CD4-positive, alpha-beta T cell treated with Interleukin-1 beta for 1 hour (primary cell): ENCODE measurements around the gene SRA1.

Source experiments
- DNase-seq, 2 donors: peaks; one replicate each; pipeline ENCODE4 v3.0.0-alpha.2; 2020 to 2022

The SRA1 gene

DNA sequence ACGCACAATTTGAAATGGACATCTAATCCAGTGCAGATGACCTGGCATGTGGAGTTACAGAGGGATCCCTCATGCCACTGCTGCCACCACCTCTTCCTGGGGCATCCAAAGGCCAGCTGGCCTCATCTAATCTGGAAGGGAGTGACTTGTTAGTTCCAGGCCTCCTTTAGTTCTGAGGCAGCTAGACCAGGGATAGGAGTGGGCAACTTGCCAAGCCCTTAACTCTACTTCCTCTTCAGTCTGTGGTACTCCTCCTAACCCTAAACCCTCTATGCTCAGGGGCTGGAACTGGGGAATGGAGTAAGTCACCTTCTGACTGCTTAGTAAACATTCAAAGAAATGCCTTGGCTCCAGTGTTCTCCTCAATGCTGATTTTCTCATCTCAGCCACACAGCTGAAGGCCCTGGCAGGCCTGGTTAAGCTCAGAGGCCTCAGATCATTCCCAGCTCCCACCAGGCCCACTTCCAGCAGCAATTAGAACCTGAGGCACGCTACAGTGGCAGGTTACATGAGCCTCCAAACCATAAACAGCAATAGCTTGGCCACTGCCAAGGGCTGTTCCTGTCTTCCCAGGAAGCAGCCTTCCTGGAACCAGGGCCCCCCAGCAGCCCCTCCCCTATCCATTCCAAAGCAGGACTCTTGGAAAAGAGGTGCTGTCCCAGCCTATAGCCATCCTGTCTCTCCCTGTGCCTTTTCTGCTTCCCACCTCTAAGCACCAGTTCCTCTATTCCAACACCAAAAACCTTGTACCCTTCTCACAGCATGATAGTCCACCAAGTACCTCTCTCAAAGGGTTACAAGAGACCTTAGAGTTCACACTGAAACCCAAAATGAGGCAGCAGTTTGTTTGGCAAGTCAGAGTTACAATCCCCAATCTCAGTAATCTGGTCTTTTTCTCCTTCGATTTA, 7.8 kb downstream of the SRA1 start:
- peak; percentile 30 to 47 for DNase-seq

DNA sequence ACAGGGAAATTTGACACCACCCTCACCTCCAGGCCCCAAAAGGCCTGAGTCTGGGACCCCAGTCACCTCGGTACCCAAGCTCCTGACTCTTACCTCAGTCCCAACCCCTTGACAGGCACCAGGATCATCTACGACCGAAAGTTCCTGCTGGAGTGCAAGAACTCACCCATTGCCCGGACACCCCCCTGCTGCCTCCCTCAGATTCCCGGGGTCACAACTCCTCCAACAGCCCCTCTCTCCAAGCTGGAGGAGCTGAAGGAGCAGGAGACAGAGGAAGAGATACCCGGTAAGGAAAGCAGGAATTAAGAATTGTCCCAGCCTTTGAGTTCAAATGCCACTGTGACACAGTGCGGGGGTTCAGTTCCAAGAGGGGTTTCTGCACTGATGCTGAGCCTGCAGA, 8.5 kb downstream of the SRA1 start:
- DNase-seq = no peak

DNA sequence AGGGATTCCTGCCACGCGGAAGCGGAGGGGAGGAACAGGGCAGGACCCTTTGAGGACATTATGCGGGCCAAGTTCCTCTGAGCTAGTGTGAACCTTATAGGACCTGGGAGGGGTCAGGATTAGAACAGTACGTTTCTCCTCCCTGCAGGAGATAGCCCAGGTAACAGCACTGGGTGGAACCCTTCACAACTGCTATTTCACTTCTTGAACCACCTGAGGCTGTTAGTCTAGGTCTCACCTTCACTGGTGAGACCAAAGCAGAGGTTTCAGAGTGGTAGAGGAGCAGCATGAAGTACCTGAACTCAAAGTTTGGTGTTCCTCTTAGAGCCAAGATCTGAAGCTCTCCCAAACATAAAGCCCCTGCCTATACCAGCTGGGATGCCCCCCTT, 9.0 kb downstream of the SRA1 start:
- DNase-seq = no peak

DNA sequence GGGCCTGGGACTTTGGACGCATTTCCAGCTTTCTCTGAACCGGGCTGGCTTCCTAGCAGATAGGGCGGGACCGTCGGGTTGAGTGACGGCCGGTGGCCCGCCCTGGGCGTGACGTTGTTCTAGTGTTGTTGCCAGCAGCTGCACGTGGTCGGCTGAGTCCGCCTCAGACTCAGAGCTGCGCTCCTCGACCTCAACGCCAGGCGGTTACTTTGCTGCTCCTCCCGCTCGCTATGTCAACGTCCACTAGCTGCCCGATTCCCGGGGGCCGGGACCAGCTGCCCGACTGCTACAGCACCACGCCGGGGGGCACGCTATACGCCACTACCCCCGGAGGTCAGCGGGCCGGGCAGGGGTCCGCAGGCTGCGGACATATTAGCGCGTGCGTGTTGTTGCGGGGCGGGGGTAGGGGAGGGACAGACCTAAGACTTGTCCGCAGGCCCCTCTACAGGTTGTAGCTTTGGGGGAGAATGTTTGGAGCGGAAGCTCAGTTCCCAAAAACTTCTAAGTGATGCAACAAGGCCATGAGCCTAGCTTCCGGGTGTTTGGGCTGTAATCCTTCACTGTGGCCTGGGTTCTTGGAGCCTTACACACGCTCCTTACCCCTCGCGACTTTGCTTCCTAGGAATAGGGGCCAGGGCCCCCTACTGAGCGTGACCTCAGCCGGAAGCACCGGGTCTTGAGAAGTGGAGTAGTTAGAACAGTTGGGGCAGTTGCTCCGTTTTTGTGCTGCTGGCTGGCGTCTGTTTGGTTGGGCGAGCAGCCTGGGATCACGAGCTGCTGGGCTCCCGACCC, 9.6 kb downstream of the SRA1 start, which contains the start of gene EIF4EBP3:
EIF4EBP3 (plus strand) TSS at position 155 of the 792 bp plus-strand sequence; CDS start at position 231, 76 bp downstream.
- peak; percentile 87 to 90 for DNase-seq

DNA sequence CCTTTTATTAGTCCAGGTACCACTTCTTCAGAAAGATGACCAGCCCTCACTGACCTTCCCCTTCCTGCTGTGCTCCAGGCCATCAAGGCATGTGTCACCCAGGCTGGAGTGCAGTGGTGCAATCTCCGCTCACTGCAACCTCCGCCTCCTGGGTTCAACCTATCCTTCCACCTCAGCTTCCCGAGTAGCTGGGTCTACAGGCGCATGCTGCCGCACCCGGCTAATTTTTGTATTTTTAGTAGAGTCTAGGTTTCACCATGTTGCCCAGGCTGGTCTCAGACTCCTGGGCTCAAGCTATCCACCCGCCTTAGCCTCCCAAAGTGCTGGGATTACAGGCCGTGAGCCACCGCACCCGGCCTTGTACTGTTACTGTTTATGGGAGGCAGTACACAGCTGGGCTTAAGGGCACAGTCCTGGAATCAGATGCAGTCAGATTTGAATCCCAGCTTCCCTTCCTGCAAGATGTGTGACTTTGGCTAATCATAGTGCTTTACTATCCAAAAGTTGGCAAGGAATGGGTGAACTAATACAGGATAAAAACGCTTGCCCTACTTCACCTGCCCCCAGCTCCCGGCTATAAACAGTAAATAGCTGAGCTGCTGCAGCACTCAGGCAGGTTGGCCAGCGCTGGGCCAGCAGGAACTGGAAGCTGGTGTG, 10.3 kb downstream of the SRA1 start:
- peak in 1 of 2 donors; percentile 25 for DNase-seq

DNA sequence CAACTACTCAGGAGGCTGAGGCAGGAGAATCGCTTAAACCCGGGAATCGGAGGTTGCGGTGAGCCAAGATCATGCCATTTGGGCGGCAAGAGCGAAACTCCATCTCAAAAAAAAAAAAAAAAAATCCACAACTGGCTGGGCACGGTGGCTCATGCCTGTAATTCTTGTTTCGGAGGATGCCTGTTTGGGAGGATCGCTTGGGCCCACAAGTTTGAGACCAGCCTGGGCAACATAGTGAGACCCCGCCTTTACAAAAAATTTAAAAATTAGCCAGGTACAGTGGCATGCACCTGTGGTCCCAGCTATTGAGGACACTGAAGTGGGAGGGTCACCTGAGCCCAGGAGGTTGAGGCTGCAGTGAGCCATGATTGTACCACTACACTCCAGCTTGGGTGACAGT, 11.7 kb downstream of the SRA1 start:
- no peak for DNase-seq

DNA sequence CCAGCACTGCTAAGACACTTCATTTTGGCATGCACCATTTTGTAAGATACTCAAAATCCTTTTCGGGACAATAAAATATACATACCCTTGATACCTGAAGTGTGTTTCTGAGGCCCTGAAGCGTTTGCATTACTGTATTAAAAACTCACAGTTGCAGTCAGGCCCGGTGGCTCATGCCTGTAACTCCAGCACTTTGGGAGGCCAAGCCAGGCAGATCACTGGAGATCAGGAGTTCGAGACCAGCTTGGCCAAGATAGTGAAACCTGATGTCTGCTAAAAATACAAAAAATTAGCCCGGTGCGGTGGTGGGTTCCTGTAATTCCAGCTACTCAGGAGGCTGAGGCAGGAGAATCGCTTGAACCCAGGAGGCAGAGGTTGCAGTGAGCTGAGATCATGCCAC, 12.3 kb downstream of the SRA1 start:
- no peak for DNase-seq

DNA sequence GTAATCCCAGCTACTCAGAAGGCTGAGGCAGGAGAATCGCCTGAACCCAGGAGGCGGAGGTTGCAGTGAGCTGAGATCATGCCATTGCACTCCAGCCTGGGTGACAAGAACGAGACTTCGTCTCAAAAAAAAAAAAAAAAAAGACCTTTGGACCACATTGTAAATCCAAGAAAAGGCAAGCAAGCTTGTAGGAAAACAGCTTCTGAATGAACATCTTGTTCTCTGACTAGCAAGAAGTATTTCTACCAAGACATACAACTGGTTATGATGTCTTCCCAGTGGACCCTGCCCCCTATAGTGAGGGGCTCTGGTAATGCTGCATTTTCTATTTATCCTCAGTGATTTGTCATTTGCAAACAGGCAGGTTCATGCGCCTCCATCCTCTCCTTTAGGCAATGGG, 14.3 kb downstream of the SRA1 start:
- no peak for DNase-seq

DNA sequence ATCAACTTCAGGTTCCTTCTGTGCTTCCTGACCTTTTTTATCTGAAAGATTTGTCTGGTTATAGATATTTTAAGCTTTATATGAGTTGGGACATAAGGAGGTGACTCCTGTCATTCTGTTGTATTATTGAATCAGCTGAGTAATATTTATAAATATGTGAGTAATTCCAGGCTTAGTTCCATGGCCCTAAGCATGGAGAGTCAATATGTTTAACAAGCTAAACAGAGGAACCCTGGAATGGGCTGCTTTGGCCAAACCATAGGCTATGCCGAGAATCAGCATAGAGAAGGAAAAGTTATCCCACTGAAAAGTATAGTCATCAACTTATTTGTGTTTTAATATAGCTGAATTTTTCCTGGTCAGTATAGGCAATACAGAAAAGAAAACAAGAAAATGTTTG, 17.0 kb downstream of the SRA1 start:
- no peak for DNase-seq

DNA sequence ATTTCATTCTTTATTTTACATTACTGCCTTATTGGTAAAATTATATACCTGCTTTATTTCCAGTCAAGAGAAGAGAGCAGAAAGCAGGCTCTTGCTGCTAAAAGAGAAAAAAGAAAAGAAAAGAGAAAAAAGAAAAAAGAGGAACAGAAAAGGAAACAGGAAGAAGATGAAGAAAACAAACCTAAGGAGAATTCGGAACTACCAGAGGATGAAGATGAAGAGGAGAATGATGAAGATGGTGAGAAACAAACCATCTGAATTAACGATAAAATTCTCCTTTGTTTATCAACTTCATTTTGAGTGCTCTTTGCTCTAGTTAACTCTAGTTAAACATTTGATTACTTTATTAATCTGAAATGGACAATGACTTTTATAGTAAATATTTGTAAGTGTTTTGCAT, 33.3 kb downstream of the SRA1 start:
- DNase-seq = no peak

DNA sequence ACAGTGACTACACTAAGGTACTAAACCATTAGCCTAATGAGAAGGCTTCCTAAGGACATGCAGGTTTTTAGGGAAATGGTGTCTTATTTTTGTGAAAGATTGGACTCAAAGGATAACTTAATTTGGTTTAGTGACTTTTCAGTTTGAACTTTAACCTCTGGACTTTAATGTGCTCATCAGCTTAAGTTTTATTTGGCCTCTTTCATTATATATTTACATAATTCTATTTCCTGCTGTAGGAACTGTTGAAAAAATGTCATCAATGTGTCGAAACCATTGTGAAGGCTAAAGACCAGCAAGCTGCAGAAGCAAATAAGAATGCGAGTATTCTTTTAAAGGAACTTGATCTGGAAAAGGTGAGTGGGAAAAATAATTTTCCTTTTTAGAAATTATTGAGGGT, 44.1 kb downstream of the SRA1 start:
- no peak for DNase-seq

DNA sequence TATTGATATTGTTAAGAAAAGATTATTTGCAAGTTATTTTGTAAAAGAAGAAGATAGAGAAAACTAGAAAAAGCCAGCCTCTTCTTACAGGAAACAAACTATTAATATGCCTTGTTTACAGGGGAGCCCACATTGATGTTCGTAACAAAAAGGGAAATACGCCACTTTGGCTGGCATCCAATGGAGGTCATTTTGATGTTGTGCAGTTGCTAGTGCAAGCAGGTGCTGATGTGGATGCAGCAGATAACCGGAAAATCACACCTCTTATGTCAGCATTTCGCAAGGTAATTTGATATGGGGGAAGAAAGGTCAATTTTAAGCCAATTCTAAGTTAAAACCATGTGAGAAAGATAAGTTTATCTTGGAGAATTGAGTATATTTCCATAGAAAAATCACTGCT, 47.4 kb downstream of the SRA1 start:
- no peak for DNase-seq

DNA sequence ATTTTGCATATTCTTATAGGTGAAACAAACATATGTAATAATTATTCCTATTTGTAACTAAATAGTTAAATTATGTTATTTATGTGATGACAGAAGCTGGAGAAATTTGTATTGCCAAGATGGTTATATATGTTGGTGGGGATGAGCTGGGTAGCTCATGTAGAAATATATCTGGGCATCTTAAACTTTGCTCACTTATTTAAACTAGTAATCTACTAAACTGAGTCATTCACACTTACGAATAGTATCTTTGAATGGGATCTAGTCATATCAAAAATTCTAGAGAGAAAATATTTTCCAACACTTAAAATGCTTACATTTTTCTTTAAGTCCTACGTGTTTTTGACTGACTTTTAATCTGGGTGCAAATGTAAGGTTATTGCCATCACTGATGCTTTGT, 54.4 kb downstream of the SRA1 start:
- no peak for DNase-seq
